Measurements from ENCODE around the gene CCDC182.
A peak's percentile ranks its signal among the peaks of the same experiment; 100 is the strongest.

The CCDC182 gene

DNA sequence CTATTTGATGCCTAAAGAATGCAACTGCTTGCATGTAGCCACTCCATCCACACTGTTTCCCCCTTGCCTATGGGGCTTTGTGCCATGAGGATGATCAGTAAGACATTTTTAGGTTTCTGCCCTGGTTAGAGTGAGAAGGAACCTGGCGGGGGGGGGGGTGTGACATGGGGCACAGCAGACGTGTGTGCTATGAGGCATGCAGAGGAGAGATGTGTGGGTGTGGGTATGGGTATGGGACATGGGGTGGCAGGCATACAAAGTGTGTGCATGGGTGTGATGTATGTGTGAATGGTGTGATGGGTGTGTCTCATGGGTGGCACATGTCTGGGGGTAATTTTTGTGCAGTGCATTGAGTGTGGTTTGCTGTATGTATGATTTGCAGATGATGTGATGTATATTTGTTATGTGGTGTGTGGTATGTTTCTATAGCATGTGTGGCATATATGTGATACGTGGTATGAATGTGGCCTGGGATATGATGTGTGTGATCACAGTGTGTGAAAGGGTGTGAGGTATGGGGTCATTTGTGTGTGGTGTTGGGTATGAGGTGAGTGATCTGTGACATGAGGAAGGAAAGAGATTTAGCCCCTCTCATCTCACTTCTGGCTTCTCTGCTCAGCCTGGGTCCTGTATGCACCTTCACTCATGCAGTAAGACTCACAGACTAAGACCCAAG, 14.9 kb downstream of the CCDC182 start:
- DNase-seq (ENCODE audit: low spot score) (no peak), FAIRE-seq (peak; percentile 99)

GRCh38 chr17:57727630-57728175, 17.4 kb downstream of the CCDC182 start:
- no peak for FAIRE-seq
- DNase-seq (ENCODE audit: low spot score): no peak

DNA sequence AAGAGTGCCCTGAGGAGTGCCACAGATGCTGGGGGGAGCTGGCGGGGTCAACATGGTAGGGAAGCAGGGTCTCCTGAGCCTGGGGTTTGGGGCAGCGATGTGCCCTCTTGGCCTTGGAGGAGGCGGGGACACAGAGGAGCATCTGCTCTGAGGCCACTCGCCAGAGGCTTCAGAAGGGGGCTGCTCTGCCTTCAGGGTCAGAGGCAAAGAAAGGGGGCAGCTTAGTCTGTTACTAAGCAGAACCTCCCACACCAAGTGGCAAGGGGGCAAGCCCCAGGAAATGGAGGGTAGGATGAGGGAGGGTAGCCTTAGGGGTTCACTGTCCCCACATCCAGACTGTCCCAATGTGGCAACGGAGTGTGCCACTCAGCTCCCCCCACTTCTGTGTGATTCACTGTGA, 18.3 kb downstream of the CCDC182 start:
- DNase-seq (ENCODE audit: low spot score) (no peak), FAIRE-seq (no peak)

DNA sequence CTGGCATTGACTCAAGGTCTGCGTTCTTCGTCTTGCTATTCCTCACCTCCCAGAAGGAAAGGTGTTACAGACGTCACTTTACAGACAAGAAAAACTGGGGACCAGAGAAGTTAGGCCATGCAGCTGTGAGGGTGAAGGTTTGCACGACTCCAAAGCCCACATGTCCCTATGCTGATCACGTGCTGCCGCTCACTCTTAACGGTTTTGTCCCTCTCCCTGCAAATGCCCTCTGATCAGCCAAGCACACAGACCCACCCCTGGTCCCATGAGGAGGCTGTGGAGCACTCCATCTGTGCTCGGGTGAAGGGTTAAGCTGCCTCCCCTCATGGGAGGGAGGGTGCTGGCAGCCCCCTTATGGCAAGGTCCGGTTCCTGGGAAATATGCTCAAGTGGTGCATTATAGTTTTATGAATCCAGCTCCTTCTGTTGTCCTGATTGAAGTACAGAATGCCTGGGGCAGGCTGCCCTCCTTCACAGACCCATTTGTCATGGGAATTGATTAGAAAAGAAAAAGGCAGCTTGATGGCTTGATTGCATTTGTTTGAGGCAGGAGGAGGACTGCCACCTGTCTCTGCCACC, 18.8 kb downstream of the CCDC182 start:
- FAIRE-seq: no peak
- no peak for DNase-seq (ENCODE audit: low spot score)

GRCh38 chr17:57724729-57725125, 20.4 kb downstream of the CCDC182 start:
- FAIRE-seq: peak; percentile 55
- no peak for DNase-seq (ENCODE audit: low spot score)

DNA sequence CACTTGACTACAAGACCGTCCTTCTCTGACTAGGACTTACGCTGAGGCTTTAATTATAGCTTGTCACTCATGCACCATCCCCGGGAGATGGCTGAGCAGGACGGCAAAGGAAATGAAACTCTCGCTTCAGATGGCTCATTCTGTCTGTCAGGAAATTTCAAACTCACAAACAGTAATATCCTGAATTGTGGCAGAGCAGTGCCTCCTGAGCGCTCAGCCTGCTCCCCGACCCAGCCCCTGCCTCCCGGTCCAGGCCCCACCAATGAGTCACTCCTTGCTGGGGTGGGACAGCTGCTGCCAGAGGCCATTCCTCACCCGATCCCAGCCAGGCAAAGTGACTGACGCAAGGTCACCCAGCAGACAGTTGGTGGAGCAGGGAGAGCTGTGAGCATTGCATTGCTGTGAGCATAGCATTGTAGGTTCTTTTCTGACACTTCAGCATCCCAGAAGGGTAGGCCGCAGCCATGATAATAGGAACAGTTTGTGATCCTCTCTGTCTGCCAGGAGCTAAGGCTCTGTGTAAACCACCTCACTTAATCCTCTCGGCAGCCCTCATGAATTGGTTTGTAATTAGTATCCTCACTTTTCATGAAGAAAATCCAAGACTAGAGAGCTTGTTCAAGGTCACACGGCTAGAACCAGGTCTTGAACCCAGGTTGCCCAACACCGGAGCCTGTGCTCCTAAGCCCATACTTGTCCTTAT, 20.9 kb downstream of the CCDC182 start:
- peak; percentile 87 for FAIRE-seq

GRCh38 chr17:57723427-57724025, 21.6 kb downstream of the CCDC182 start:
- DNase-seq (ENCODE audit: low spot score) (no peak), FAIRE-seq (peak; percentile 91)

More for the DNA sequence above, 20.9 kb downstream of the CCDC182 start:
- DNase-seq (ENCODE audit: low spot score): peak; percentile 43

GRCh38 chr17:57722704-57723043, 22.4 kb downstream of the CCDC182 start:
- DNase-seq (ENCODE audit: low spot score) (no peak), FAIRE-seq (no peak)

DNA sequence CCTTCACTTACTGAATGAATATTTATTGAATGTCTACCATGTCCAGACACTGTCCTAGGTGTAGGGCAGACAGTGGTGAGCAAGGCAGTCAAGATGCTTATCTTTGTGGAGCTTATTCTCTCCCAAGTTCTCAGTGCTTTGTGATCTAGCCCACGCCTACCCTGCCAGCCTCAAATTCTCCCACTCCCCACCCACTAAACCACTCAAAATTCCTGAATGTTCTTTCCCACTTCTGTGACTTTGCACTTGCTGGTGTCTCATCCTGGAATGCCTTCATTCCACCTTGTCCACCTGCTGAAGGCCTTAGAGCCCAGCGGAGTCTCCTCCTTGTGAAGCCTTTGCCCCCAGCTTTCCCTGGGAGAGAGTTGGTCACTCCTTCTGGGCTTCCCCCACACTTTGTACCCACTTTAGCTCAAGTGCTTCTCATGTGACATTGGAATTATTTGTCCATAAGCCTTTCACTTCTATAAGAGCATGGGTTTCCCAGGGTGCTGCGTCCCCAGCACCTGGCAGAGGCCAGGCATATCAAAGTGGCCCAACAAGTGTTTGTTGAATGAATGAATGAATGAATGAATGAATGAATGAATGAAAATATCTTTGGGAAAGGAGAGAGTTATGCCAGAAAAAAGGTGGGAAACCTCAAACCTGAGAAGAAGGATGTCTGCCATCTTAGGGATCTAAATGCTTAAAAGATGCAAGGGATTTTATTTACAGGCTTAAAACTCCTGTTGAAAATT, 23.0 kb downstream of the CCDC182 start:
- peak; percentile 32 for FAIRE-seq
- DNase-seq (ENCODE audit: low spot score): no peak

- FAIRE-seq (peak; percentile 74), DNase-seq (ENCODE audit: low spot score) (no peak)
Observed at GRCh38 chr17:57720386-57721035, 24.6 kb downstream of the CCDC182 start.

GRCh38 chr17:57718878-57719277, 26.2 kb downstream of the CCDC182 start:
- no peak for DNase-seq (ENCODE audit: low spot score)

GRCh38 chr17:57715981-57716380, 29.1 kb downstream of the CCDC182 start:
- no peak for FAIRE-seq
- no peak for DNase-seq (ENCODE audit: low spot score)

More at GRCh38 chr17:57718878-57719277, 26.2 kb downstream of the CCDC182 start:
- no peak for FAIRE-seq

GRCh38 chr17:57714665-57715180, 30.4 kb downstream of the CCDC182 start:
- no peak for DNase-seq (ENCODE audit: low spot score)
- FAIRE-seq: peak; percentile 23

GRCh38 chr17:57713140-57713539, 32.0 kb downstream of the CCDC182 start:
- no peak for FAIRE-seq

GRCh38 chr17:57708410-57708809, 36.7 kb downstream of the CCDC182 start:
- no peak for DNase-seq (ENCODE audit: low spot score)
- FAIRE-seq: peak; percentile 58

More at GRCh38 chr17:57713140-57713539, 32.0 kb downstream of the CCDC182 start:
- DNase-seq (ENCODE audit: low spot score): no peak

- FAIRE-seq: peak; percentile 37
Observed at GRCh38 chr17:57707892-57708291, 37.2 kb downstream of the CCDC182 start.

DNA sequence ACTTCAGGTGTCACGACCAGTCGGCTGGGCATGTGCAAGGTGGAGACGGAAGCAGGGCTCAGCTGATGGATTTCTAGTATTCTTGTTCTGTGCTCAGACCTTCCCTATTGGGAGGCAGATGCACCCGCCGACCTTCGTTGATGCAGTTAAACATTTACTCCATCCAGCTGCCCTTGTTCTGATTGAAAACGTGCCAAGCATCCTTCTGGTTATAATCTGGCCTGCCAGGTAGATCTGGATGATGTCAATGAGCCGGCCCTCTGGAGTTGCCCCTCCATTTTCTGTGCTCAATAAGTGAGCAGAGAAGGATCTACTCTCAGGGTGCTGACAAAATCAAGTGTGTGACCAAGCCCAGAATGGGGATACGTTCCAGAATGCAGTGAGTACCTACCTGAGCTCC, 38.3 kb downstream of the CCDC182 start:
- DNase-seq (ENCODE audit: low spot score) (no peak), FAIRE-seq (peak; percentile 32)

More at GRCh38 chr17:57707892-57708291, 37.2 kb downstream of the CCDC182 start:
- DNase-seq (ENCODE audit: low spot score): no peak

- no peak for DNase-seq (ENCODE audit: low spot score)
- no peak for FAIRE-seq
Observed at GRCh38 chr17:57705921-57706695, 39.0 kb downstream of the CCDC182 start.

DNA sequence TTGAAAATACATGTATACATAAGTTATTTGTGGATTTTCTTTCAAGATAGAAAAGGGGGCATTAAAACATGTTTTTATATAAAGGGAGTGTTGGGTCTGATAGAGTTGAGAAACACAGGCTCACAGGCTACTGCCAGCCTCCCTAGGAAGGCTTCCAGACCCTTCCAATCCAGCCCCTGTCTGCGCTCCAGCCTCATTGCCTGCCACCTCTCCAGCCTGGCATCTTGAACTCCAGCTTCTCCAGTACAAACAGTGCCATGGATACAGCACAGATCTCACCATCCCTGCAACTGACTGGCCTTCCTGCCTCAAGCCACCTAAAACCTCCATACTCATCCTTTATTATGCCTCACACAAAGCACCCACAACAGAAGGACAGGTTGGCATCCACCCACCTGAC, 40.7 kb downstream of the CCDC182 start:
- no peak for FAIRE-seq

GRCh38 chr17:57703273-57703672, 41.8 kb downstream of the CCDC182 start:
- FAIRE-seq (no peak), DNase-seq (ENCODE audit: low spot score) (no peak)

More for the DNA sequence above, 40.7 kb downstream of the CCDC182 start:
- no peak for DNase-seq (ENCODE audit: low spot score)

Measured in urothelium cell line (cell line).